ENCODE results near the gene SPC24. TPM values are rescaled to one million over a fixed set of nuclear protein-coding genes. Genes with fewer than 3 reads are reported as not detected.

Gene SPC24
- total RNA-seq, 4 donors from 2014 or later, result 4.2 to 6.8 (median 5.7) TPM

DNA sequence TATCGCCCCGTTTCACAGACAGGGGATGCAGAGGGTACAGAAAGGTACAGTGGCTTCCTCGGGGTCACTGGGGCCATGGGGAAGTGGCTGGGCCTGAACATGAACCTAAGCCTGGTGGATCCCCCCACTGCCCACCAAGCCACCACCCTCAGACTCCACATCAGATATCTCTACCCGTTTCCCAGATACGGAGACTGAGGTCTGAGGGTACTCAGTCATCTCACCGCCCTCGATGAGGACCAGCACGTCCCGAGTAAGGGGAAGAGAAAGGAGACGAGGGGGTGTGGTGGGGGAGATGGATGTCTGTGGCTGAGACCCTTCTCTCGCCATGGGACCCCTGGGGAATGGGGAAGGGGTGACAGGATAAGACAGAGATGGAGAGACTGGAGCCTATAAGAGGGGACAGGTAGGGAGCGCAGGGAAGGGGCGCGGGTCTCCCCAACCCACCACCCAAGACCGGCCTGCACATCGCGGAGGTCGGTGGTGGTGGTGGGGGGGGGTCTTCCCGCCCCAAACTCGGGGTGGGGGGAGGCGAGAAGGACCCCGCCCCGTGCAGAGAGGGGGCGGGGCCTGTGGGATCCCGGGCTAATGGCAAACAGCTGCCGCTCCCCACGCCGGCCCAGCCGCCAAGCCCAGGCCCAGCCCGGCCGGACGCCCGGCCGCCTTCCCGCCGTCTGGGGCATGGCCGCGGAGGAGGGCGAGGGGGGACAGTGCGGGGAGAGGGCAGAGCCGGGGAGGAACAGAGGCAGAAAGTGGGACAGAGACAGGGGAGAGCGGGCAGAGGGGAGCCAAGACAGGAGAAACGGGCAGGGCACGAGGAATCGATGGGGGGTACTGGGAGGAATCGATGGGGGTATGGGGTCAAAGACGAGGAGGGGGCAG lies 41.1 kb upstream of the SPC24 start:
- peak overlapping the region; percentile 76 to 86 for H3K4me3 ChIP-seq
- peak; percentile 20 for ATAC-seq
- H3K27ac ChIP-seq, result peak overlapping the region; percentile 80 to 99 (median 96)
- H3K36me3 ChIP-seq, result peaks cover 0 to 60% of the 10 kb centered on the region in 2 donors
- WGBS, 2 donors (ENCODE audit: low coverage in 1 of 2), result 8 to 14% methylated on average over 9 to 11 of the region's 47 CpGs
- H3K4me1 ChIP-seq, result peaks cover 0 to 75% (median 30%) of the 10 kb centered on the region in 3 donors
- no peaks in the 10 kb centered on the region for H3K9me3 ChIP-seq
- H3K27me3 ChIP-seq, result no peaks in the 10 kb centered on the region
- TF ChIP-seq, protein P1, sequence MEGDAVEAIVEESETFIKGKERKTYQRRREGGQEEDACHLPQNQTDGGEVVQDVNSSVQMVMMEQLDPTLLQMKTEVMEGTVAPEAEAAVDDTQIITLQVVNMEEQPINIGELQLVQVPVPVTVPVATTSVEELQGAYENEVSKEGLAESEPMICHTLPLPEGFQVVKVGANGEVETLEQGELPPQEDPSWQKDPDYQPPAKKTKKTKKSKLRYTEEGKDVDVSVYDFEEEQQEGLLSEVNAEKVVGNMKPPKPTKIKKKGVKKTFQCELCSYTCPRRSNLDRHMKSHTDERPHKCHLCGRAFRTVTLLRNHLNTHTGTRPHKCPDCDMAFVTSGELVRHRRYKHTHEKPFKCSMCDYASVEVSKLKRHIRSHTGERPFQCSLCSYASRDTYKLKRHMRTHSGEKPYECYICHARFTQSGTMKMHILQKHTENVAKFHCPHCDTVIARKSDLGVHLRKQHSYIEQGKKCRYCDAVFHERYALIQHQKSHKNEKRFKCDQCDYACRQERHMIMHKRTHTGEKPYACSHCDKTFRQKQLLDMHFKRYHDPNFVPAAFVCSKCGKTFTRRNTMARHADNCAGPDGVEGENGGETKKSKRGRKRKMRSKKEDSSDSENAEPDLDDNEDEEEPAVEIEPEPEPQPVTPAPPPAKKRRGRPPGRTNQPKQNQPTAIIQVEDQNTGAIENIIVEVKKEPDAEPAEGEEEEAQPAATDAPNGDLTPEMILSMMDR (IDR thresholded peaks at IDR 0.05), result no peak
- no peak for TF ChIP-seq EP300 (IDR thresholded peaks at IDR 0.05)
- no peak for TF ChIP-seq POLR2A (IDR thresholded peaks at IDR 0.05)
- TF ChIP-seq POLR2AphosphoS5 (IDR thresholded peaks at IDR 0.05), result no peak

DNA sequence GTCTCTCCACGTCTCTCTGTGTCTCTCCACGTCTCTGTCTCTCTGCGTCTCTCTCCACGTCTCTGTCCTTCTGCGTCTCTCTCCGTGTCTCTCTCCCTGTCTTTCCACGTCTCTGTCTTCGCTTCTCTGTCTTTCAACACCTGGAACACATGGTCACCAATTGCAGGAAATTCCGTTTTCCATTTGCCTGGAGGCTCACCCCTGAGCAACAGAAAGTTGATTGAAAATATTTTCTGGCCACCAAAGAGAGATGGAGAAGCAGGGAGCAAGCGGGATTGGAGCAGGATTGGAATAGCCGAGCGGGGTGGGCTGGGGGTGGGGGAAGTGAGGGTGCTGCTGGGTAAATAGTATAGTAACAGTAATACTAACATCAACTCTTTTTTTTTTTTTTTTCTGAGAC lies 40.1 kb upstream of the SPC24 start:
- ATAC-seq, result no peak
- peaks cover 0 to 81% (median 38%) of the 10 kb centered on the region in 3 donors for H3K4me1 ChIP-seq
- 23 to 33% methylated on average over 2 to 10 of the region's 12 CpGs for WGBS, 2 donors (ENCODE audit: low coverage in 1 of 2)

DNA sequence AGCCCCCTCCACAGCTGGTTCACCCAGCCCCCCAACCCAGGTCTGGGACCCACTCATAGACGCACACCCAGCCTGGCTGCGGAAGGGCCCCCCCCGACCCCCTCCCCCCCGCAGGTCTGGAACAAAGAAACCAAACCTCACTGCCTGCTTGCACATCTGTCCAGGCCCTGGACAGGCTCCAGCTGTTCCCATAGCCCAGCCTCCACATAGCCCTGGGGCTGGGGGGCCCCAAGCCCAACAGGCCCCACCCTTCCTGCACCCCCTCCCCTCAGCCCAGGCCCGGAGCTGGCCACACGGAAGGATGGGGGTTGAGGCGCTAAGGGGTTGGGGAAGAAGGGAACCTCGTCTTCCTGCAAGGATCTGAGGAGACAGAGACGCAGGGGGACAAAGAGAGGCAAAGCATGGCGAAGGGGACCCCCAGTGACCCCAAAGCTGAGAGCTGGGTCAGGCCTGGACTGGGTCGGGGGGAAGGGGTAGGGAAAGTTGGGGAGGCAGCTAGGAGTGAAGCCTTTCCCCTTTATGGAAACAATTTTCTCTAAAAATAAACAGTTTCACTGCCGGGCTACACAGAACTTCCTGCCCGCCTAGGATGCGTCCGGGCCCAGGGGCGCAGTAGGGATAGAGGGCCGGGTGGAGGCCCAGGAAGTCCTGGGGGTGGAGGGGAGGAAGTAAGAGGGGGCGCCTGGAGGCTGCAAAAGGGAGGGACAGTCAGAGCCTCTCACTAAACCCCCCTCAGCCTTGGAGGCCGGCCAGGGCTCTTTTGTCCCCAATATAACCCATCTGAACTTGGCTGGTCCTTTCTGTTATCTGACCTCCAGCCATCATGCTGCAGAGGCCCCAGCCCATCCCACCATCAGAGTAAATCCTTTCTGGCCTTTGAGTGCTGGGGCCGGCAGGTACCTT lies 39.3 kb upstream of the SPC24 start:
- TF ChIP-seq EP300 (IDR thresholded peaks at IDR 0.05), result no peak
- TF ChIP-seq, protein P1 (IDR thresholded peaks at IDR 0.05), result no peak
- no peak for TF ChIP-seq POLR2A (IDR thresholded peaks at IDR 0.05)
- no peak for TF ChIP-seq POLR2AphosphoS5 (IDR thresholded peaks at IDR 0.05)
- Histone ChIP-seq H3K27ac (peak overlapping the region; percentile 80 to 99 (median 96)), H3K27me3 (no peaks in the 10 kb centered on the region), H3K4me1 (peaks cover 2 to 89% (median 46%) of the 10 kb centered on the region in 3 donors), H3K9me3 (no peaks in the 10 kb centered on the region), H3K4me3 (peak overlapping the region; percentile 76 to 86), H3K36me3 (peaks cover 0 to 57% of the 10 kb centered on the region in 2 donors)
- WGBS, 2 donors (ENCODE audit: low coverage in 1 of 2), result 2 to 20% methylated on average over 1 to 8 of the region's 20 CpGs
- no peak for ATAC-seq

More for the DNA sequence above, 40.1 kb upstream of the SPC24 start:
- Histone ChIP-seq H3K9me3 (no peaks in the 10 kb centered on the region), H3K4me3 (peak overlapping the region; percentile 76 to 86), H3K36me3 (peaks cover 0 to 60% of the 10 kb centered on the region in 2 donors), H3K27ac (peak overlapping the region; percentile 80 to 99 (median 96)), H3K27me3 (no peaks in the 10 kb centered on the region)
- TF ChIP-seq EP300 (IDR thresholded peaks at IDR 0.05) (no peak), POLR2A (IDR thresholded peaks at IDR 0.05) (no peak), POLR2AphosphoS5 (IDR thresholded peaks at IDR 0.05) (no peak)
- TF ChIP-seq, protein P1 (IDR thresholded peaks at IDR 0.05), result no peak

DNA sequence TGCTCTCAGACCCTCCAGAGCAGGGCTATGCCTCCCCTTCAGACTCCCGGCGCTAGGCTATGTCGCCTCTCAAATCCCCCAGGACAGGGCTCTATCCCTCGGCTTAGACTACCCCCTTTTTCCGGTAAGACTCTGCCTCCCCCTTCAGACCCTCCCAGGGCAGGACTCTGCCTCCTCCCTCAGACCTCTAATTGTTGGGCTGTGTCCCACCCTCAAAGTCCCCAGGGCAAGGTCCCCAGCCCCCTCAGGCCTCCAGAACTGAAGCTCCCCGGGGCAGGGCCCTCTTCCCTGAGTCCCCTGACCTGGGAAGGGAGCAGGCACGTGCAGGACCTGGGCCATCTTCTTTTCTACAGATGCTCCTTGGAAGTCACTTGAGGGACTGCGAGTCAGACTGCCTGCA lies 38.6 kb upstream of the SPC24 start:
- H3K36me3 ChIP-seq, result peaks cover 0 to 51% of the 10 kb centered on the region in 2 donors
- H3K9me3 ChIP-seq, result no peaks in the 10 kb centered on the region
- H3K27ac ChIP-seq, result peak overlapping the region; percentile 80 to 99 (median 96)
- 0% methylated on average over 1 of the region's 8 CpGs; no CpG with 5 or more reads in 1 of the 2 donors for WGBS, 2 donors (ENCODE audit: low coverage in 1 of 2)
- H3K27me3 ChIP-seq, result no peaks in the 10 kb centered on the region
- no peak for ATAC-seq
- H3K4me1 ChIP-seq, result peaks cover 2 to 92% (median 51%) of the 10 kb centered on the region in 3 donors
- TF ChIP-seq POLR2A (IDR thresholded peaks at IDR 0.05) (no peak), EP300 (IDR thresholded peaks at IDR 0.05) (no peak), POLR2AphosphoS5 (IDR thresholded peaks at IDR 0.05) (no peak)
- TF ChIP-seq, protein P1 (IDR thresholded peaks at IDR 0.05), result no peak
- peak overlapping the region; percentile 76 to 86 for H3K4me3 ChIP-seq

All from gastroesophageal sphincter (tissue), 4 donors.